ENCODE results near the gene OR2T10.

DNA sequence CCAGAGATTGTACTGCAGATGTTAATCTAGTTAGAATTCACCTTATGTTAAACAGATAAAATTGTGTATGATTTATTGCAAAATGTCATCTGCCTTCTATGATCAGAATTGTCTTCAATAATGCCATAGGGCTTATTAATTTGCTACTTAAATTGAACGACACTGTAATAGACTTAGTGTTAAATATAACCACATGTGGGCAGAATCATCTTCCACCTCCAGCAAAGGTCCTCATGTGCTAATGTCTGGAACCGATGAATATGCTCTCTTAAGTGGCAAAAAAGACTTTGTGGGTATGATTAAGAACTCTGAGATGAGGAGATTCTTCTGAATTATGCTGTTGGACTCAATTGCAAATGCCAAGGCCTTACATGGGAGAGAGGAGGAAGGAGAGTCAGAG is 33.1 kb upstream of the OR2T10 start:
- TF ChIP-seq CTCF (IDR thresholded peaks at IDR 0.05) (no peak), REST (IDR thresholded peaks at IDR 0.05; ENCODE audit: insufficient read depth in 1 of 2, low read depth in 2 of 2, low read length in 1 of 2) (no peak), TCF7L2 (IDR thresholded peaks at IDR 0.05; ENCODE audit: low read depth, low read length) (no peak), POLR2AphosphoS5 (IDR thresholded peaks at IDR 0.05; ENCODE audit: low read depth, low read length) (no peak)
